ENCODE data around the gene MPND. TPM values are rescaled to one million over a fixed set of nuclear protein-coding genes. Genes with fewer than 3 reads are reported as not detected.

MPND gene
- total and polyA plus RNA-seq, 12 donors = 15.2 to 26.6 (median 20.9) TPM

- Histone ChIP-seq H3K9me3 (no peaks in the 10 kb centered on the region), H3K4me3 (peak overlapping the region in 2 of 10 donors; percentile 15 to 28), H3K27me3 (no peaks in the 10 kb centered on the region), H3K36me3 (peaks cover 0 to 12% (median 0%) of the 10 kb centered on the region in 9 donors), H3K4me1 (peaks cover 60 to 96% (median 93%) of the 10 kb centered on the region in 9 donors), H3K27ac (peak overlapping the region; percentile 26 to 96 (median 81))
- intact Hi-C loops (cut with DNase I) = loop anchor here in 2 of 10 donors (2.0 kb wide), 2 partner anchors 20 to 26 kb away; partner anchors contain the start of gene SH3GL1 (in 1 of the 2)
- DNase-seq = peak; percentile 50 to 81
- TF ChIP-seq, protein P1, sequence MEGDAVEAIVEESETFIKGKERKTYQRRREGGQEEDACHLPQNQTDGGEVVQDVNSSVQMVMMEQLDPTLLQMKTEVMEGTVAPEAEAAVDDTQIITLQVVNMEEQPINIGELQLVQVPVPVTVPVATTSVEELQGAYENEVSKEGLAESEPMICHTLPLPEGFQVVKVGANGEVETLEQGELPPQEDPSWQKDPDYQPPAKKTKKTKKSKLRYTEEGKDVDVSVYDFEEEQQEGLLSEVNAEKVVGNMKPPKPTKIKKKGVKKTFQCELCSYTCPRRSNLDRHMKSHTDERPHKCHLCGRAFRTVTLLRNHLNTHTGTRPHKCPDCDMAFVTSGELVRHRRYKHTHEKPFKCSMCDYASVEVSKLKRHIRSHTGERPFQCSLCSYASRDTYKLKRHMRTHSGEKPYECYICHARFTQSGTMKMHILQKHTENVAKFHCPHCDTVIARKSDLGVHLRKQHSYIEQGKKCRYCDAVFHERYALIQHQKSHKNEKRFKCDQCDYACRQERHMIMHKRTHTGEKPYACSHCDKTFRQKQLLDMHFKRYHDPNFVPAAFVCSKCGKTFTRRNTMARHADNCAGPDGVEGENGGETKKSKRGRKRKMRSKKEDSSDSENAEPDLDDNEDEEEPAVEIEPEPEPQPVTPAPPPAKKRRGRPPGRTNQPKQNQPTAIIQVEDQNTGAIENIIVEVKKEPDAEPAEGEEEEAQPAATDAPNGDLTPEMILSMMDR (IDR thresholded peaks at IDR 0.05) = peak in 3 of 9 donors; percentile 14 to 20 (median 15)
- WGBS, 2 donors = 51 to 57% methylated on average over 27 of the region's 27 CpGs
- peak; percentile 29 to 85 (median 60) for ATAC-seq
Measured at GRCh38 chr19:4374498-4375163, 31.3 kb downstream of the MPND start.

DNA sequence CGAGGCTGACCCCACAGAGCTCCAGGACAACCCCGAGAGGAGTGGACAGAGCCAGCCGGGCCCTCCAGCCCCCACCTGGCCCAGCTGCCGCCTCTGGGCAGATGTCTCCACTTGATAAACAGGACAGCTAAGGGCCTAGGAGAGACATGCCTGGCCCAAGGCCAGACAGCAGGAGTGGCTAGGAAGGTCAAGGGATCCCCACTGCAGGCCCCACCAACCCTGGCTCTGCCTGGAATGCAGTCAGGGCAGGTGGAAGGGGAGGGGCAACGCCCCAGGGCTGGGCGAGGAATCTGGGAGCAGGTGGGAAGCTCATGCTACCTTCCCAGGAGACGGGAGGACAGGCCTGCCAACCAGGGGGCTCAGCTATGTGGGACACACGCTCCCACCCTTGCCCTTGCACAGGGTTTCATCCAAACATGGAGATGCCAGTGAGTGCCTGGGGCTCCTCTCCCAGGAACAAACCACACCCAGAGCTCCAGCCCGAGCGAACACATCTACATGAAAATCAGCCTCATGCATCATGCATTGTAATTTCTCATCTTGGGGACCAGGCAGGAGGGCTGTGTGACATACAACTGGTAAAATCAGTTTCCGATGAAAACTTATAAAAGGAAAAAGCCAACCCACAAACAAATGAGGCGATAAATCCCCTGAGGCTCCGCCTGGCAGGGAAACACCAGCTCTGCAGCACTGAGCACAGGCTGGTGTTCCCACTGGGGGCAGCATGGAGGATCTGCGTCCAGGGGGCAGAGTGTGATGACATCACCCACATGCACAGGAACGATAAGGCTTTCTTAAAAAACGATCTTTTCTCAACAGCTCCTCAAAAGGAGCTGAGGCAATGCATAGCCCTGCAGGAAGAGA is 32.0 kb downstream of the MPND start:
- Histone ChIP-seq H3K27ac (peak overlapping the region; percentile 26 to 96 (median 81)), H3K9me3 (no peaks in the 10 kb centered on the region), H3K4me1 (peaks cover 60 to 96% (median 93%) of the 10 kb centered on the region in 9 donors), H3K4me3 (no peak overlapping the region), H3K27me3 (no peaks in the 10 kb centered on the region), H3K36me3 (peaks cover 0 to 12% (median 0%) of the 10 kb centered on the region in 9 donors)
- intact Hi-C loops (cut with DNase I) = loop anchor here in 2 of 10 donors (2.0 kb wide), 2 partner anchors 19 to 25 kb away; partner anchors contain the start of gene SH3GL1 (in 1 of the 2)
- TF ChIP-seq, protein P1 (IDR thresholded peaks at IDR 0.05) = peak in 3 of 9 donors; percentile 21 to 36 (median 32)
- no peak for DNase-seq
- ATAC-seq = peak in 2 of 8 donors; percentile 1 to 2
- WGBS, 2 donors = 43 to 56% methylated on average over 16 of the region's 16 CpGs

GRCh38 chr19:4376028-4376670 is 32.8 kb downstream of the MPND start:
- intact Hi-C loops (cut with DNase I) = no loop called here
- TF ChIP-seq, protein P1 (IDR thresholded peaks at IDR 0.05) = no peak
- ATAC-seq (no peak), DNase-seq (no peak)
- no peaks in the 10 kb centered on the region for H3K9me3 ChIP-seq
- peaks cover 62 to 93% (median 90%) of the 10 kb centered on the region in 9 donors for H3K4me1 ChIP-seq
- H3K36me3 ChIP-seq = peaks cover 0 to 12% (median 0%) of the 10 kb centered on the region in 9 donors
- H3K4me3 ChIP-seq = no peak overlapping the region
- no peaks in the 10 kb centered on the region for H3K27me3 ChIP-seq
- H3K27ac ChIP-seq = peak overlapping the region in 6 of 10 donors; percentile 80 to 96 (median 87)
- 77 to 79% methylated on average over 16 of the region's 16 CpGs for WGBS, 2 donors

DNA sequence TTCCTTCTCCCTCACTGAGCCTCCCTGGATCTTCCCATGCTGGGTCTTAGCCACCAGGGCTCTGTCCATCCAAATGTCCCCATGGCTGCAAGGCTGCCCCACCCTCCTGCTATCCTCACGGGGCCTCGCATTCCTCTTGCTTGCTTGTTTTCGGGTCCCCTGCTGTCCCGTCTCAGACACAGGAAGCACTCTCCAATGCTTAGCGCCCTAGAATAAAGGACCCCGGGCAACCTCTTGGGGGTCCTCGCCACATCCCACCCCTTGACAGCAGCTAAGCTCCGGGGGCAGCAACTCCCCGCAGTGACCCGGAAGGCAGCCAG is 33.3 kb downstream of the MPND start:
- Histone ChIP-seq H3K4me3 (no peak overlapping the region), H3K36me3 (peaks cover 0 to 12% (median 0%) of the 10 kb centered on the region in 9 donors), H3K4me1 (peaks cover 62 to 88% (median 85%) of the 10 kb centered on the region in 9 donors), H3K9me3 (no peaks in the 10 kb centered on the region), H3K27me3 (no peaks in the 10 kb centered on the region), H3K27ac (peak overlapping the region in 1 of 10 donors; percentile 87)
- intact Hi-C loops (cut with DNase I) = no loop called here
- DNase-seq (no peak), ATAC-seq (no peak)
- 69 to 70% methylated on average over 10 of the region's 10 CpGs for WGBS, 2 donors
- TF ChIP-seq, protein P1 (IDR thresholded peaks at IDR 0.05) = no peak

Measured in heart right ventricle (tissue), 16 donors.